ENCODE data around the gene MGAT3. TPM values are rescaled to one million over a fixed set of nuclear protein-coding genes. Genes with fewer than 3 reads are reported as not detected.

The MGAT3 gene
- polyA plus RNA-seq, 3 donors, result 0.03 TPM; not detected in 2

- Histone ChIP-seq H3K4me3 (replicated peaks in 1 of 3; ENCODE audit: low read depth in 2 of 3, low read length in 3 of 3) (no peak overlapping the region), H3K36me3 (replicated peaks in 1 of 2; ENCODE audit: control insufficient read depth in 1 of 2, insufficient read depth in 2 of 2, low read length in 2 of 2) (no peaks in the 10 kb centered on the region), H3K9ac (ENCODE audit: insufficient read depth, low read length, poor library complexity, severe bottlenecking) (no peak overlapping the region), H3K27ac (ENCODE audit: low read depth in 1 of 2, low read length in 2 of 2) (no peak overlapping the region), H3K27me3 (ENCODE audit: control insufficient read depth in 2 of 2, insufficient read depth in 2 of 2, low read length in 2 of 2) (no peaks in the 10 kb centered on the region), H3K4me1 (ENCODE audit: control insufficient read depth in 1 of 2, insufficient read depth in 2 of 2, low read length in 2 of 2) (no peaks in the 10 kb centered on the region), H2AFZ (ENCODE audit: insufficient read depth, low read depth, low read length, poor library complexity, severe bottlenecking) (no peak overlapping the region), H4K20me1 (ENCODE audit: insufficient read depth, low read length) (no peaks in the 10 kb centered on the region), H3K79me2 (ENCODE audit: insufficient read depth, low read length) (no peaks in the 10 kb centered on the region), H3K9me3 (replicated peaks in 1 of 2; ENCODE audit: control insufficient read depth in 1 of 2, insufficient read depth in 1 of 2, low read length in 2 of 2) (no peaks in the 10 kb centered on the region), H3K4me2 (replicated peaks; ENCODE audit: extremely low read depth, low read length, poor library complexity, severe bottlenecking) (no peak overlapping the region)
- DNase-seq, result no peak
- intact Hi-C loops (cut with micrococcal nuclease), result no loop called here
- H3K36me3 Mint-ChIP-seq, result no peaks in the 10 kb centered on the region
- H3K4me3 Mint-ChIP-seq, result no peak overlapping the region
- 63% methylated on average over 3 of the region's 3 CpGs for WGBS (ENCODE audit: insufficient coverage)
- no peak for TF ChIP-seq CTCF (IDR thresholded peaks at IDR 0.05)
- H3K27me3 Mint-ChIP-seq (ENCODE audit: low read depth in 3 of 3), result peaks cover 3 to 4% (median 4%) of the 10 kb centered on the region in 3 donors
- peaks cover 0 to 2% (median 0%) of the 10 kb centered on the region in 7 donors for H3K9me3 Mint-ChIP-seq
- no peak overlapping the region for H3K27ac Mint-ChIP-seq
- no peaks in the 10 kb centered on the region for H3K4me1 Mint-ChIP-seq
Measured at GRCh38 chr22:39482768-39483167, 26.0 kb downstream of the MGAT3 start.

- H3K4me2 ChIP-seq (replicated peaks; ENCODE audit: extremely low read depth, low read length, poor library complexity, severe bottlenecking), result no peak overlapping the region
- intact Hi-C loops (cut with micrococcal nuclease), result no loop called here
- H3K79me2 ChIP-seq (ENCODE audit: insufficient read depth, low read length), result no peaks in the 10 kb centered on the region
Measured at GRCh38 chr22:39486951-39487825, 30.4 kb downstream of the MGAT3 start.

More at GRCh38 chr22:39486951-39487825, 30.4 kb downstream of the MGAT3 start:
- WGBS (ENCODE audit: insufficient coverage), result 96% methylated on average over 44 of the region's 45 CpGs
- Mint-ChIP-seq H3K9me3 (peaks cover 0 to 2% (median 0%) of the 10 kb centered on the region in 7 donors), H3K27me3 (ENCODE audit: low read depth in 3 of 3) (peaks cover 3 to 4% (median 4%) of the 10 kb centered on the region in 3 donors), H3K4me3 (no peak overlapping the region), H3K27ac (no peak overlapping the region), H3K36me3 (no peaks in the 10 kb centered on the region), H3K4me1 (peaks cover 12% of the 10 kb centered on the region)
- Histone ChIP-seq H4K20me1 (ENCODE audit: insufficient read depth, low read length) (no peaks in the 10 kb centered on the region), H3K27me3 (ENCODE audit: control insufficient read depth in 2 of 2, insufficient read depth in 2 of 2, low read length in 2 of 2) (no peaks in the 10 kb centered on the region), H3K9ac (ENCODE audit: insufficient read depth, low read length, poor library complexity, severe bottlenecking) (no peak overlapping the region), H3K27ac (ENCODE audit: low read depth in 1 of 2, low read length in 2 of 2) (no peak overlapping the region), H3K4me1 (ENCODE audit: control insufficient read depth in 1 of 2, insufficient read depth in 2 of 2, low read length in 2 of 2) (peaks cover 10% of the 10 kb centered on the region in 2 donors), H3K4me3 (replicated peaks in 1 of 3; ENCODE audit: low read depth in 2 of 3, low read length in 3 of 3) (no peak overlapping the region), H2AFZ (ENCODE audit: insufficient read depth, low read depth, low read length, poor library complexity, severe bottlenecking) (no peak overlapping the region), H3K9me3 (replicated peaks in 1 of 2; ENCODE audit: control insufficient read depth in 1 of 2, insufficient read depth in 1 of 2, low read length in 2 of 2) (no peaks in the 10 kb centered on the region), H3K36me3 (replicated peaks in 1 of 2; ENCODE audit: control insufficient read depth in 1 of 2, insufficient read depth in 2 of 2, low read length in 2 of 2) (no peaks in the 10 kb centered on the region)
- DNase-seq, result no peak
- no peak for TF ChIP-seq CTCF (IDR thresholded peaks at IDR 0.05)
